HepG2 (cell line): ENCODE results near the gene SLC2A8. TPM values are rescaled to one million over a fixed set of nuclear protein-coding genes. Genes with fewer than 3 reads are reported as not detected.

Experiments
- ATF2 ChIP-seq: sonication (generic); formaldehyde crosslinking; IDR thresholded peaks from 2 replicates; pipeline ENCODE4 v1.4.0; 2020; ENCODE audit warnings: missing genetic modification reagents
- BORCS8-MEF2B ChIP-seq: sonication (generic); formaldehyde crosslinking; IDR thresholded peaks from 2 replicates; pipeline ENCODE4 v1.8.0; 2022; ENCODE audit warnings: mild to moderate bottlenecking, missing genetic modification reagents
- FOXK2 ChIP-seq: fragments of 450-650 bp; IDR thresholded peaks from 2 replicates; pipeline ENCODE4 v1.6.1; 2016
- HIC2 ChIP-seq: sonication (generic); formaldehyde crosslinking; IDR thresholded peaks from 2 replicates; pipeline ENCODE4 v1.9.0; 2022; ENCODE audit warnings: low read depth, missing genetic modification reagents
- KLF16 ChIP-seq, 2 experiments: sonication (generic) in 1 of 2; formaldehyde crosslinking in 1 of 2; IDR thresholded peaks; 2 replicates each; pipeline versions ENCODE4 v1.6.1 to v1.8.0; 2016 to 2023; ENCODE audit warnings: missing genetic modification reagents in 2 of 2, missing compliant biosample characterization in 1 of 2
- MYPOP ChIP-seq: sonication (generic); formaldehyde crosslinking; IDR thresholded peaks from 2 replicates; pipeline ENCODE4 v1.8.1; 2023; ENCODE audit warnings: mild to moderate bottlenecking, moderate library complexity, missing genetic modification reagents
- POLR2A ChIP-seq, 2 experiments: IDR thresholded peaks; 2 replicates each; pipeline ENCODE4 v1.6.1; 2011; ENCODE audit warnings: low read depth in 2 of 2, low read length in 2 of 2, mild to moderate bottlenecking in 1 of 2, moderate library complexity in 1 of 2; ENCODE audit not compliant: insufficient read depth in 1 of 2
- ZHX2 ChIP-seq, 2 experiments: sonication (generic) in 1 of 2; formaldehyde crosslinking in 1 of 2; IDR thresholded peaks; 2 replicates each; pipeline versions ENCODE4 v1.6.1 to v1.9.0; 2014 to 2022; ENCODE audit warnings: antibody characterized with exemption in 1 of 2, borderline replicate concordance in 1 of 2, inconsistent platforms in 1 of 2, low read depth in 1 of 2, missing genetic modification reagents in 1 of 2
- ZNF431 ChIP-seq: sonication (generic); formaldehyde crosslinking; IDR thresholded peaks from 2 replicates; pipeline ENCODE4 v1.9.0; 2022; ENCODE audit warnings: missing genetic modification reagents, low read depth, mild to moderate bottlenecking, borderline replicate concordance
- ZNF460 ChIP-seq: sonication (generic); formaldehyde crosslinking; IDR thresholded peaks from 2 replicates; pipeline ENCODE4 v1.5.1; 2020; ENCODE audit warnings: missing genetic modification reagents, mild to moderate bottlenecking, borderline replicate concordance
- ZNF567 ChIP-seq: sonication (generic); formaldehyde crosslinking; IDR thresholded peaks from 2 replicates; pipeline ENCODE4 v1.8.1; 2023; ENCODE audit warnings: mild to moderate bottlenecking, missing genetic modification reagents, borderline replicate concordance
- ZNF710 ChIP-seq: sonication (generic); formaldehyde crosslinking; IDR thresholded peaks from 2 replicates; pipeline ENCODE4 v1.5.0; 2020; ENCODE audit warnings: mild to moderate bottlenecking, missing genetic modification reagents, borderline replicate concordance
- ZNF775 ChIP-seq: sonication (generic); formaldehyde crosslinking; IDR thresholded peaks from 2 replicates; pipeline ENCODE4 v1.4.0; 2020; ENCODE audit warnings: missing genetic modification reagents, mild to moderate bottlenecking, moderate library complexity, borderline replicate concordance
- polyA plus RNA-seq, 8 experiments: library from polyadenylated mRNA; depleted of rRNA in 3 of 8; stranded (reverse) in 7 of 8; unstranded in 1 of 8; fragments of >200 nt; fragmentation: Illumina TruSeq in 4 of 8; extraction: Trizol in 4 of 8; gene quantifications; 2 replicates each; pipeline versions ENCODE4 v1.2.1 to v1.2.3, GENCODE V29; 2011 to 2016; ENCODE audit warnings: low read depth in 4 of 8, missing spikeins in 1 of 8, mixed read lengths in 1 of 8; ENCODE audit not compliant: insufficient read depth in 1 of 8
- total RNA-seq, 5 experiments: library from RNA; depleted of rRNA; stranded (reverse); fragments of >200 nt; fragmentation: Illumina TruSeq; extraction: Trizol; gene quantifications; 2 replicates each; pipeline ENCODE4 v1.2.3, GENCODE V29; 2016; ENCODE audit warnings: low read depth in 1 of 5

Gene SLC2A8
- total and polyA plus RNA-seq, 2 of the 13 experiments (the other 11 are each of a cell fraction or from before 2014, with no cell fraction given): 22.6 to 48.6 TPM

- TF ChIP-seq ZHX2 (IDR thresholded peaks at IDR 0.05; ENCODE audit: low read depth) (no peak), ZHX2 (CRISPR knock-in tag; IDR thresholded peaks at IDR 0.05; ENCODE audit: borderline replicate concordance) (no peak), BORCS8-MEF2B (CRISPR knock-in tag) (no peak), ZNF460 (CRISPR knock-in tag) (no peak), ZNF710 (CRISPR knock-in tag) (no peak), HIC2 (CRISPR knock-in tag) (no peak), ZNF775 (no peak), FOXK2 (no peak), POLR2A (IDR thresholded peaks at IDR 0.05; ENCODE audit: insufficient read depth in 1 of 2, low read depth in 2 of 2, low read length in 2 of 2) (no peak), MYPOP (no peak), ZNF567 (CRISPR knock-in tag) (no peak), ATF2 (CRISPR knock-in tag) (no peak), ZNF431 (CRISPR knock-in tag) (no peak), KLF16 (CRISPR knock-in tag; IDR thresholded peaks at IDR 0.05) (no peak)
These were observed 1.3 kb downstream of the SLC2A8 start (continued) for GRCh38 chr9:127398275-127398647.
